ENCODE measurements around the gene IFRD1.

The IFRD1 gene

GRCh38 chr7:112449902-112450806 is at the start of gene IFRD1:
Gene IFRD1, plus strand, starts transcription at chr7:112450460. Its CDS starts 229 bp downstream, at chr7:112450689.
- peak; percentile 97 for DNase-seq

- DNase-seq = no peak
These were observed 45.9 kb upstream of the IFRD1 start for GRCh38 chr7:112404321-112404720.

GRCh38 chr7:112405286-112405685 is 45.0 kb upstream of the IFRD1 start:
- DNase-seq = peak; percentile 22

- DNase-seq = no peak
These were observed 43.0 kb upstream of the IFRD1 start for GRCh38 chr7:112407261-112407660.

GRCh38 chr7:112410092-112410491 is 40.2 kb upstream of the IFRD1 start:
- no peak for DNase-seq

GRCh38 chr7:112411186-112411795 is 39.0 kb upstream of the IFRD1 start:
- no peak for DNase-seq

- DNase-seq = no peak
These were observed 35.3 kb upstream of the IFRD1 start for GRCh38 chr7:112414855-112415490.

GRCh38 chr7:112416127-112416526 is 34.1 kb upstream of the IFRD1 start:
- peak; percentile 22 for DNase-seq

- no peak for DNase-seq
These were observed 30.6 kb upstream of the IFRD1 start for GRCh38 chr7:112419543-112420130.

- no peak for DNase-seq
These were observed 29.9 kb upstream of the IFRD1 start for GRCh38 chr7:112420236-112420861.

GRCh38 chr7:112421666-112422486 is 28.4 kb upstream of the IFRD1 start:
- no peak for DNase-seq

- DNase-seq = peak; percentile 71
These were observed 27.3 kb upstream of the IFRD1 start for GRCh38 chr7:112422842-112423496.

GRCh38 chr7:112423987-112424386 is 26.3 kb upstream of the IFRD1 start:
- DNase-seq = no peak

- DNase-seq = no peak
These were observed 22.3 kb upstream of the IFRD1 start for GRCh38 chr7:112427984-112428383.

GRCh38 chr7:112428715-112429114 is 21.5 kb upstream of the IFRD1 start:
- no peak for DNase-seq

- no peak for DNase-seq
These were observed 19.6 kb upstream of the IFRD1 start for GRCh38 chr7:112430649-112431048.

- DNase-seq = no peak
These were observed 18.5 kb upstream of the IFRD1 start for GRCh38 chr7:112431803-112432202.

GRCh38 chr7:112433289-112433688 is 17.0 kb upstream of the IFRD1 start:
- DNase-seq = no peak

- DNase-seq = no peak
These were observed 13.2 kb upstream of the IFRD1 start for GRCh38 chr7:112437072-112437471.

- no peak for DNase-seq
These were observed 10.8 kb upstream of the IFRD1 start for GRCh38 chr7:112439476-112439875.

GRCh38 chr7:112442210-112442609 is 8.1 kb upstream of the IFRD1 start:
- DNase-seq = no peak
